ENCODE results near the gene HGFAC. TPM values are rescaled to one million over a fixed set of nuclear protein-coding genes. Genes with fewer than 3 reads are reported as not detected.
"Not testable (repeated sequence)": the region's sequence is repeated elsewhere in the genome, so short reads cannot be mapped to it uniquely, and the experiment has no call there.

The HGFAC gene
- total RNA-seq, 3 donors from 2014 or later (not counting 1 experiment from before 2014, with no cell fraction given): 0.43 to 0.54 TPM; not detected in 1

- H3K4me3 Mint-ChIP-seq: no peak overlapping the region
- H3K27ac ChIP-seq (ENCODE audit: low read length): no peak overlapping the region
- intact Hi-C loops (cut with micrococcal nuclease): no loop called here
- no peaks in the 10 kb centered on the region for H3K27me3 ChIP-seq (ENCODE audit: control insufficient read depth, insufficient read depth, low read length)
- no peaks in the 10 kb centered on the region for H3K27me3 Mint-ChIP-seq (ENCODE audit: low read depth in 2 of 2)
- H3K36me3 Mint-ChIP-seq: no peaks in the 10 kb centered on the region
- H3K36me3 ChIP-seq (ENCODE audit: control insufficient read depth, insufficient read depth, low read length): no peaks in the 10 kb centered on the region
- ATAC-seq (no peak), DNase-seq (no peak)
- no peaks in the 10 kb centered on the region for H3K9me3 Mint-ChIP-seq
- no peaks in the 10 kb centered on the region for H3K4me1 ChIP-seq (ENCODE audit: control insufficient read depth, insufficient read depth, low read length)
- TF ChIP-seq, protein P1, sequence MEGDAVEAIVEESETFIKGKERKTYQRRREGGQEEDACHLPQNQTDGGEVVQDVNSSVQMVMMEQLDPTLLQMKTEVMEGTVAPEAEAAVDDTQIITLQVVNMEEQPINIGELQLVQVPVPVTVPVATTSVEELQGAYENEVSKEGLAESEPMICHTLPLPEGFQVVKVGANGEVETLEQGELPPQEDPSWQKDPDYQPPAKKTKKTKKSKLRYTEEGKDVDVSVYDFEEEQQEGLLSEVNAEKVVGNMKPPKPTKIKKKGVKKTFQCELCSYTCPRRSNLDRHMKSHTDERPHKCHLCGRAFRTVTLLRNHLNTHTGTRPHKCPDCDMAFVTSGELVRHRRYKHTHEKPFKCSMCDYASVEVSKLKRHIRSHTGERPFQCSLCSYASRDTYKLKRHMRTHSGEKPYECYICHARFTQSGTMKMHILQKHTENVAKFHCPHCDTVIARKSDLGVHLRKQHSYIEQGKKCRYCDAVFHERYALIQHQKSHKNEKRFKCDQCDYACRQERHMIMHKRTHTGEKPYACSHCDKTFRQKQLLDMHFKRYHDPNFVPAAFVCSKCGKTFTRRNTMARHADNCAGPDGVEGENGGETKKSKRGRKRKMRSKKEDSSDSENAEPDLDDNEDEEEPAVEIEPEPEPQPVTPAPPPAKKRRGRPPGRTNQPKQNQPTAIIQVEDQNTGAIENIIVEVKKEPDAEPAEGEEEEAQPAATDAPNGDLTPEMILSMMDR (IDR thresholded peaks at IDR 0.05): no peak
- no peak overlapping the region for H3K4me3 ChIP-seq (ENCODE audit: low read length)
- H3K4me1 Mint-ChIP-seq: no peaks in the 10 kb centered on the region
- no peak overlapping the region for H3K27ac Mint-ChIP-seq
- no peaks in the 10 kb centered on the region for H3K9me3 ChIP-seq (ENCODE audit: control insufficient read depth, insufficient read depth, low read length)
- WGBS (ENCODE audit: insufficient coverage): 90% methylated on average over 15 of the region's 15 CpGs
These were observed 32.1 kb upstream of the HGFAC start for GRCh38 chr4:3409571-3410091.

DNA sequence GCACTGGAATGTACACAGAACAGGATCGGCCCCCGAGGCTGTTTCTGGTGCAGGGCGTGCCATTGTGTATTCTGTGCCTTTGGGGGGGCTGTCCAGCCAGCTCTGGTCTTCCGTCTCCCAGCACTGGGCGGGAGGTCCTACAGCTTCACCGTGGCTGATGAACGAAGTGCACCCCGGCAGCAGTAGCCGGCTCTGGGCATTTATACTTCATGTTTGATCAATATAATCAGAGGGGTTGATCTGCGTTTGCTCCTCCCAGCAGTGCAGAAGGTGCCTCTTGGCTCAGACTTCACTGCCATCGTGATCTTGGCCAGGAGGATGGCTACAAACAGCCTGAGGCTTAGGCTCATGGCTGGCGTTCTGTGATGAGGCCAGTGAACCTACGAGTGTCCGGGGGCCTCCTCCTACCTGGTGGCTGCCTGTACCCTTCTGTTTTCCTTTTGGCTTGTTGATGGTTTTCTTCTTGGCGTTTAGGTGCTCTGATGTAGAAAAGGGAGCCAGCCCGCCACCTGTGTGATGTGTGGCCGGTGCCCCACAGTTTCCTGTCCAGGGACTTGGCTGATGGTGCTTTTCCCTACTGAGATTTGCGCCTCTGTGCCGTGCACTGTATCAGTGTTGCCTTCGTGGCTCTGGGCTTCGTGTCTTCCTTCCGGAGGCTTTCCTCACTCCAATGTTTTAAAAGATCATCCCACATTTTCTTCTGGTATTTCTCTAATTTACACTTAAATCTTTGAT is 31.2 kb upstream of the HGFAC start:
- DNase-seq: no peak
- 91% methylated on average over 20 of the region's 22 CpGs for WGBS (ENCODE audit: insufficient coverage)
- Mint-ChIP-seq H3K9me3 (no peaks in the 10 kb centered on the region), H3K27me3 (ENCODE audit: low read depth in 2 of 2) (no peaks in the 10 kb centered on the region), H3K4me3 (no peak overlapping the region), H3K4me1 (no peaks in the 10 kb centered on the region), H3K27ac (no peak overlapping the region), H3K36me3 (no peaks in the 10 kb centered on the region)
- Histone ChIP-seq H3K27ac (ENCODE audit: low read length) (no peak overlapping the region), H3K27me3 (ENCODE audit: control insufficient read depth, insufficient read depth, low read length) (no peaks in the 10 kb centered on the region), H3K4me3 (ENCODE audit: low read length) (no peak overlapping the region), H3K9me3 (ENCODE audit: control insufficient read depth, insufficient read depth, low read length) (no peaks in the 10 kb centered on the region), H3K36me3 (ENCODE audit: control insufficient read depth, insufficient read depth, low read length) (no peaks in the 10 kb centered on the region), H3K4me1 (ENCODE audit: control insufficient read depth, insufficient read depth, low read length) (no peaks in the 10 kb centered on the region)
- intact Hi-C loops (cut with micrococcal nuclease): no loop called here
- TF ChIP-seq, protein P1 (IDR thresholded peaks at IDR 0.05): no peak
- ATAC-seq: no peak

DNA sequence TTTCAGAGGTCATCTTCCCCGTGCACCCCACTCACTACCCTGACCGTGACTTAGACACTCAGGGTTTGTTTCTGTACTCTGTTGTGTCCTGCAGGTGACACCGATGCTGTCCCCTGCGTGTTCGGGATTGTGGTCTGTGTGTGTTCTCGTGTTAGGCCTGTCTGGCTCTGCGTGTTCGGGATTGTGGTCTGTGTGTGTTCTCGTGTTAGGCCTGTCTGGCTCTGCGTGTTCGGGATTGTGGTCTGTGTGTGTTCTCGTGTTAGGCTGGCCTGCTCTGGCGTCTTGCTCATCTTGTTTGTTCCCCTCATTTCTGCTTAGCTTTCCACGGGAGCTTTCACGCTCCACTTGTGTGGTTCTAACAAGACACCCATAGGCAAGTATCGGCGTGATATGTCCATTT is 30.6 kb upstream of the HGFAC start:
- ATAC-seq; H3K4me3 Mint-ChIP-seq; DNase-seq; H3K4me1 ChIP-seq (ENCODE audit: control insufficient read depth, insufficient read depth, low read length); H3K27ac ChIP-seq (ENCODE audit: low read length); H3K27ac Mint-ChIP-seq; H3K4me1 Mint-ChIP-seq; H3K27me3 Mint-ChIP-seq (ENCODE audit: low read depth in 2 of 2); H3K36me3 Mint-ChIP-seq; H3K4me3 ChIP-seq (ENCODE audit: low read length); H3K9me3 ChIP-seq (ENCODE audit: control insufficient read depth, insufficient read depth, low read length); H3K36me3 ChIP-seq (ENCODE audit: control insufficient read depth, insufficient read depth, low read length); H3K9me3 Mint-ChIP-seq; H3K27me3 ChIP-seq (ENCODE audit: control insufficient read depth, insufficient read depth, low read length); intact Hi-C loops (cut with micrococcal nuclease): not testable (repeated sequence)
- 92% methylated on average over 17 of the region's 17 CpGs for WGBS (ENCODE audit: insufficient coverage)

- intact Hi-C loops (cut with micrococcal nuclease): no loop called here
- no peaks in the 10 kb centered on the region for H3K36me3 Mint-ChIP-seq
- DNase-seq (no peak), ATAC-seq (no peak)
- H3K9me3 Mint-ChIP-seq: no peaks in the 10 kb centered on the region
- no peak overlapping the region for H3K27ac Mint-ChIP-seq
- no peak overlapping the region for H3K27ac ChIP-seq (ENCODE audit: low read length)
- no peak overlapping the region for H3K4me3 ChIP-seq (ENCODE audit: low read length)
- no peaks in the 10 kb centered on the region for H3K9me3 ChIP-seq (ENCODE audit: control insufficient read depth, insufficient read depth, low read length)
- no peaks in the 10 kb centered on the region for H3K36me3 ChIP-seq (ENCODE audit: control insufficient read depth, insufficient read depth, low read length)
- no peaks in the 10 kb centered on the region for H3K4me1 ChIP-seq (ENCODE audit: control insufficient read depth, insufficient read depth, low read length)
- no peaks in the 10 kb centered on the region for H3K4me1 Mint-ChIP-seq
- no peaks in the 10 kb centered on the region for H3K27me3 Mint-ChIP-seq (ENCODE audit: low read depth in 2 of 2)
- 93% methylated on average over 17 of the region's 17 CpGs for WGBS (ENCODE audit: insufficient coverage)
- no peaks in the 10 kb centered on the region for H3K27me3 ChIP-seq (ENCODE audit: control insufficient read depth, insufficient read depth, low read length)
- no peak overlapping the region for H3K4me3 Mint-ChIP-seq
- TF ChIP-seq, protein P1 (IDR thresholded peaks at IDR 0.05): no peak
These were observed 30.1 kb upstream of the HGFAC start for GRCh38 chr4:3411676-3412075.

Data from natural killer cell (primary cell).